Upper lobe of left lung (tissue), 6 donors: ENCODE data around the gene SLC36A4. TPM values are rescaled to one million over a fixed set of nuclear protein-coding genes. Genes with fewer than 3 reads are reported as not detected.
A peak's percentile ranks its signal among the peaks of the same experiment; 100 is the strongest.

Source experiments
- ATAC-seq, 2 donors: fragments of 200-7000 bp; cut with Tn5 transposase; one replicate each; pipeline ENCODE4 v1.9.1; 2022; ENCODE audit warnings: mild to moderate bottlenecking in 2 of 2, moderate library complexity in 2 of 2; ENCODE audit not compliant: low FRiP score in 2 of 2
- DNase-seq, 2 donors: peaks; one replicate each; pipeline ENCODE4 v3.0.0-alpha.2; 2019 to 2020
- H3K27ac ChIP-seq, 4 donors: fragments of 200-600 bp; sonication (generic); one replicate each; pipeline ENCODE4 v1.5.1; 2016 to 2019
- H3K27me3 ChIP-seq, 4 donors: fragments of 200-600 bp; sonication (generic); one replicate each; pipeline ENCODE4 v1.5.1; 2017 to 2019
- H3K36me3 ChIP-seq, 4 donors: fragments of 200-600 bp; sonication (generic); one replicate each; pipeline ENCODE4 v1.5.1; 2016 to 2019
- H3K4me1 ChIP-seq, 4 donors: fragments of 200-600 bp; sonication (generic); one replicate each; pipeline ENCODE4 v1.5.1; 2018 to 2019
- H3K4me3 ChIP-seq, 4 donors: fragments of 200-600 bp; sonication (generic); one replicate each; pipeline ENCODE4 v1.5.1; 2017 to 2019; ENCODE audit warnings: mild to moderate bottlenecking in 2 of 4, moderate library complexity in 1 of 4
- H3K9me3 ChIP-seq, 4 donors: fragments of 200-600 bp; sonication (generic); one replicate each; pipeline ENCODE4 v1.5.1; 2018 to 2019
- CTCF ChIP-seq, 6 experiments: fragments of 450-650 bp in 4 of 6; fragments of 200-600 bp in 2 of 6; sonication (generic) in 2 of 6; IDR thresholded peaks; one replicate each; pipeline ENCODE4 v1.5.1; 2016 to 2019; ENCODE audit warnings: antibody characterized with exemption in 6 of 6
- EP300 ChIP-seq, 4 donors: sonication (generic); formaldehyde crosslinking; IDR thresholded peaks; one replicate each; pipeline ENCODE4 v1.5.1; 2017; ENCODE audit warnings: antibody characterized with exemption in 4 of 4, control low read depth in 2 of 4
- POLR2A ChIP-seq, 4 donors: fragments of 450-650 bp; IDR thresholded peaks; one replicate each; pipeline ENCODE4 v1.5.1; 2016 to 2017; ENCODE audit warnings: antibody characterized with exemption in 4 of 4, mild to moderate bottlenecking in 2 of 4
- POLR2AphosphoS5 ChIP-seq, 2 donors: sonication (generic); formaldehyde crosslinking; IDR thresholded peaks; one replicate each; pipeline ENCODE4 v1.5.1; 2017; ENCODE audit warnings: antibody characterized with exemption in 2 of 2
- WGBS, 2 donors: methylation state at CpG; one replicate each; pipeline ENCODE4 v1.1.5; 2017 to 2018; 5-methylcytosine and 5-hydroxymethylcytosine counted together
- small RNA-seq, 4 donors: library from RNA; depleted of rRNA; stranded (forward); fragments of <200 nt; gene quantifications; one replicate each; pipeline ENCODE3, GENCODE V24; 2016
- total RNA-seq, 6 donors: library from RNA; depleted of rRNA in 4 of 6; stranded (reverse); fragments of >200 nt in 4 of 6; gene quantifications; one replicate each; pipeline versions ENCODE4 v1.1.0 to v1.2.1, GENCODE V29; 2016 to 2021
- donor health status: DM: no; HTN: no; CAD: no; lungs with moderate emphysema.
- donor health status: DM: no; HTN: yes; CAD: no; lungs with severe emphysema.

The SLC36A4 gene
- total RNA-seq, 6 donors from 2014 or later, result 11.4 to 37.9 (median 16.7) TPM

GRCh38 chr11:93099806-93100205 lies 98.0 kb downstream of the SLC36A4 start:
- H3K9me3 ChIP-seq, result peaks cover 0 to 8% (median 0%) of the 10 kb centered on the region in 4 donors
- 79 to 82% methylated on average over 2 of the region's 2 CpGs for WGBS, 2 donors
- H3K27me3 ChIP-seq, result no peaks in the 10 kb centered on the region
- H3K27ac ChIP-seq, result no peak overlapping the region
- ATAC-seq (peak in 1 of 2 donors; percentile 23), DNase-seq (no peak)
- no peaks in the 10 kb centered on the region for H3K4me1 ChIP-seq
- H3K4me3 ChIP-seq, result no peak overlapping the region
- TF ChIP-seq POLR2A (IDR thresholded peaks at IDR 0.05), result no peak
- TF ChIP-seq CTCF (IDR thresholded peaks at IDR 0.05), result no peak
- no peak for TF ChIP-seq EP300 (IDR thresholded peaks at IDR 0.05)
- no peak for TF ChIP-seq POLR2AphosphoS5 (IDR thresholded peaks at IDR 0.05)
- H3K36me3 ChIP-seq, result no peaks in the 10 kb centered on the region

Small RNAs within 50 kb of the gene (small RNA-seq; reads per million reads assigned to genes)
- gene AP003072.1, result 0 to 0.14 (median 0) reads per million in 4 donors

Other genes with a start within 250 kb of the SLC36A4 start
- gene MTNR1B, start 228.3 kb downstream of the SLC36A4 start, total RNA-seq, result not detected
- gene DEUP1, start 132.8 kb upstream of the SLC36A4 start, total RNA-seq, result 1 to 10 TPM in 2 of 6 donors, not detected in 4; 1.0 to 3.1 TPM